ENCODE results near the gene IGFLR1. TPM values are rescaled to one million over a fixed set of nuclear protein-coding genes. Genes with fewer than 3 reads are reported as not detected.

Gene IGFLR1
- total and polyA plus RNA-seq, 11 donors: 0.74 to 25.2 (median 3.6) TPM

DNA sequence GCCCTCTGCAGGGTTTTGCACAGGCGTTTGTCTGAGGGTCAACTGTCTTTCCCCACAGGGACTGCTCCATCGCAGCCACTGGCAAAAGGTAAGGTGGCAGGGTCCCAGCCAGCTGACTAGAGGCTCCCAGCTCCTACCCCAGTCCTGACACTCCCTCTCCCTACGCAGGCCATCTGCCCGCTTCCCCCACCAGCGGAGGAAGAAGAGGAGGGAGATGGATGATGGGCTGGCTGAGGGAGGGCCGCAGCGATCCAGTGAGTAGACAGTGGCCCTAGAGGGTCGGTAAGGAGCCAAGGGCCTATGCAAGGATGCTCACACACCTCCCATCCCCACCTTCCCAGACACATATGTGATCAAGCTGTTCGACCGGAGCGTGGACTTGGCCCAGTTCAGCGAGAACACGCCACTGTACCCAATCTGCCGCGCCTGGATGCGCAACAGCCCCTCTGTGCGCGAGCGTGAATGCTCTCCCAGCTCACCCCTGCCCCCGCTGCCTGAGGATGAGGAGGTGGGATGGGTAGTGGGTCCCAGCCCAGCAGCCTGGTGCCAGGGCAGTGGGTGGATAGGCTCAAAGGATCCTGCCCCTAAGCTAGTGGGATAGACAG, 10.6 kb upstream of the IGFLR1 start:
- Histone ChIP-seq H3K4me3 (no peak overlapping the region), H3K4me1 (peaks cover 0 to 60% (median 41%) of the 10 kb centered on the region in 12 donors), H3K36me3 (peaks cover 0 to 33% (median 21%) of the 10 kb centered on the region in 9 donors), H3K27me3 (no peaks in the 10 kb centered on the region), H3K9me3 (no peaks in the 10 kb centered on the region), H3K27ac (peak overlapping the region in 3 of 12 donors; percentile 7 to 99 (median 99))
- ATAC-seq: no peak
- WGBS, 4 donors: 94 to 97% (median 95%) methylated on average over 19 to 20 of the region's 20 CpGs
- no peak for TF ChIP-seq POLR2A (IDR thresholded peaks at IDR 0.05)
- TF ChIP-seq, protein P1, sequence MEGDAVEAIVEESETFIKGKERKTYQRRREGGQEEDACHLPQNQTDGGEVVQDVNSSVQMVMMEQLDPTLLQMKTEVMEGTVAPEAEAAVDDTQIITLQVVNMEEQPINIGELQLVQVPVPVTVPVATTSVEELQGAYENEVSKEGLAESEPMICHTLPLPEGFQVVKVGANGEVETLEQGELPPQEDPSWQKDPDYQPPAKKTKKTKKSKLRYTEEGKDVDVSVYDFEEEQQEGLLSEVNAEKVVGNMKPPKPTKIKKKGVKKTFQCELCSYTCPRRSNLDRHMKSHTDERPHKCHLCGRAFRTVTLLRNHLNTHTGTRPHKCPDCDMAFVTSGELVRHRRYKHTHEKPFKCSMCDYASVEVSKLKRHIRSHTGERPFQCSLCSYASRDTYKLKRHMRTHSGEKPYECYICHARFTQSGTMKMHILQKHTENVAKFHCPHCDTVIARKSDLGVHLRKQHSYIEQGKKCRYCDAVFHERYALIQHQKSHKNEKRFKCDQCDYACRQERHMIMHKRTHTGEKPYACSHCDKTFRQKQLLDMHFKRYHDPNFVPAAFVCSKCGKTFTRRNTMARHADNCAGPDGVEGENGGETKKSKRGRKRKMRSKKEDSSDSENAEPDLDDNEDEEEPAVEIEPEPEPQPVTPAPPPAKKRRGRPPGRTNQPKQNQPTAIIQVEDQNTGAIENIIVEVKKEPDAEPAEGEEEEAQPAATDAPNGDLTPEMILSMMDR (IDR thresholded peaks at IDR 0.05): no peak
- intact Hi-C loops (cut with DNase I): loop anchor here in 1 of 10 donors (10.0 kb wide), 1 partner anchor 392 kb away; the partner anchor contains the start of gene CAPNS1
- DNase-seq: peak in 1 of 5 donors; percentile 31

DNA sequence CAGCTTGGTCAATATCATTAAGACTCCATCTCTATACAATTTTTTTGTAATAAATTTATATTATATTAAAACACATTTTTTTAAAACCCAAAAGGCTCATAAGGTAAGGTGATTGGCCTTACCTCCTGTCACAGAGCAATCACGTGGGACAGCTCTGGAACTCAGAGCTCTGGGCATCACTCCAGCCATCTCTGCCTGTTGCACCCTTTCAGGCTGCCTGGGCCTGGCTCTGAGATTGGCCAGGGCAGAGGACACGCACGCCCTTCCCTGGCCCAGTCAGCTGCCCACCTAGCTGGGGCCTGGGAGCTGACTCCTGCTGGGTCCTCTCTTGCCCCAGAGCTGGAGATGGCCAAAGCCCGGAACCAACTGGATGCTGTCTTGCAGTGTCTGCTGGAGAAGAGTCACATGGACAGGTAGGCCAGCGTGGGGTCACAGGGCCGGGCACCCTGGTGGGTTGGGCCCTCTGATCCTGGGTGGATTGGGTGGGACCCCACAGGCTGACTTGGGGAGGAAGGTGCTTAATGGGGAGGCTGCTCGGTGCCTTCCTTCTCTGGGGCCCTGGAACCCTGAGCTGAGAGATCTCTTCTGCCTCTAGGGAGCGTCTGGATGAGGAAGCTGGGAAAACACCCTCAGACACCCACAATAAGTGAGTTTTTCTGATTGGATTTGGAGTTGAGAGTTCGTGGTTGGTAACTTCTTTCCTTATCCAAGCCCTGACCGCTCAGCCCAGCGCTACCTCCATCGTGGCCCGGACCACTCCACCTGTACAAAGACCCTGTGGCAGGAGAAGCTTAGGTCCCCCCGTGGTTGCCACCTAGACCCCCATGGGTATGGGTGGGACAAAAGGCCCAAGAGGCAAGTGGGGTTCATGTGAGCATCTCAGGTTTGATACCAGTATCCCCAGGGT, 9.8 kb upstream of the IGFLR1 start:
- Histone ChIP-seq H3K4me3 (no peak overlapping the region), H3K27me3 (no peaks in the 10 kb centered on the region), H3K4me1 (peaks cover 0 to 58% (median 39%) of the 10 kb centered on the region in 12 donors), H3K36me3 (peaks cover 0 to 33% (median 21%) of the 10 kb centered on the region in 9 donors), H3K9me3 (no peaks in the 10 kb centered on the region), H3K27ac (peak overlapping the region in 8 of 12 donors; percentile 7 to 99 (median 20))
- TF ChIP-seq POLR2A (IDR thresholded peaks at IDR 0.05): no peak
- TF ChIP-seq, protein P1 (IDR thresholded peaks at IDR 0.05): no peak
- intact Hi-C loops (cut with DNase I): loop anchor here in 1 of 10 donors (10.0 kb wide), 1 partner anchor 393 kb away; the partner anchor contains the start of gene CAPNS1
- WGBS, 4 donors: 78 to 88% (median 85%) methylated on average over 11 to 14 of the region's 14 CpGs
- DNase-seq (peak in 3 of 5 donors; percentile 59 to 79 (median 74)), ATAC-seq (no peak)

DNA sequence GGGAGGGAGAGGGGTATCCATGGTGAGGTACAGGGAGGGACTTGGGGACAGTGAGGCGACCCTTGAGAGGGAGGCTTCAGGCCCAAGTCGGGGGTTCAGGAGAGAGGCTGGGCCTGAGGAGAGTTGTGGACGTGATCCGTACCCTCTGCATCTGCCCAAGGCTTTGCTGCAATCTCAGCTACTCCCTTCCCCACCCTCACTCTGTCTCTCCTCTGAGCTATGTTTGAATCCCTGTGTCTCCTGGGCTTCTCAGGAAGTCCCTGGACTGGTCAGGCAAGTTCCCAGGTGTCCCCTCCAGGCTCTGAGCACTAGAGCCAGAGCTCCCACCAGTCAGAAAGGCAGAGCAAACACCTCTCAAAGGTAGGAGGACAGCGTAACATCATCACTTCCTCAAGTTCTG, 7.9 kb upstream of the IGFLR1 start:
- no peak for ATAC-seq
- WGBS, 4 donors: 90 to 96% (median 94%) methylated on average over 5 of the region's 5 CpGs
- DNase-seq: no peak
- Histone ChIP-seq H3K4me1 (peaks cover 5 to 53% (median 29%) of the 10 kb centered on the region in 12 donors), H3K9me3 (no peaks in the 10 kb centered on the region), H3K4me3 (no peak overlapping the region), H3K27ac (peak overlapping the region in 1 of 12 donors; percentile 38), H3K36me3 (peaks cover 0 to 33% (median 21%) of the 10 kb centered on the region in 9 donors), H3K27me3 (no peaks in the 10 kb centered on the region)
- intact Hi-C loops (cut with DNase I): loop anchor here in 1 of 10 donors (10.0 kb wide), 1 partner anchor 395 kb away; the partner anchor contains the start of gene CAPNS1
- no peak for TF ChIP-seq POLR2A (IDR thresholded peaks at IDR 0.05)
- TF ChIP-seq, protein P1 (IDR thresholded peaks at IDR 0.05): no peak
